ENCODE results near the gene KRTAP1-1.

GRCh38 chr17:41012326-41013120 lies 28.7 kb downstream of the KRTAP1-1 start:
- TF ChIP-seq CTCF (conservative IDR thresholded peaks at IDR 0.05 in 1 of 2, IDR thresholded peaks at IDR 0.05 in 1 of 2; ENCODE audit: extremely low read depth in 1 of 2, insufficient read depth in 1 of 2, low read depth in 1 of 2, low read length in 2 of 2) (no peak), EZH2 (IDR thresholded peaks at IDR 0.05; ENCODE audit: borderline replicate concordance, low read length) (no peak)

Measured in mammary epithelial cell (primary cell).